KBM-7 (cell line): ENCODE results near the gene MYL4.
"Not testable (repeated sequence)": the region's sequence is repeated elsewhere in the genome, so short reads cannot be mapped to it uniquely, and the experiment has no call there.

ENCODE experiments used
- DNase-seq: peaks from one replicate; pipeline ENCODE4 v3.0.0-alpha.2; 2015
- in situ Hi-C: fragments of 300-500 bp; cut with MboI; formaldehyde crosslinking; loops from 2 replicates; pipeline ENCODE4 v1.14.3; 2020; ENCODE audit warnings: low sequenced_read_pairs, low pct_unique_long_range_greater_than_20kb, mixed read lengths

Gene MYL4

DNA sequence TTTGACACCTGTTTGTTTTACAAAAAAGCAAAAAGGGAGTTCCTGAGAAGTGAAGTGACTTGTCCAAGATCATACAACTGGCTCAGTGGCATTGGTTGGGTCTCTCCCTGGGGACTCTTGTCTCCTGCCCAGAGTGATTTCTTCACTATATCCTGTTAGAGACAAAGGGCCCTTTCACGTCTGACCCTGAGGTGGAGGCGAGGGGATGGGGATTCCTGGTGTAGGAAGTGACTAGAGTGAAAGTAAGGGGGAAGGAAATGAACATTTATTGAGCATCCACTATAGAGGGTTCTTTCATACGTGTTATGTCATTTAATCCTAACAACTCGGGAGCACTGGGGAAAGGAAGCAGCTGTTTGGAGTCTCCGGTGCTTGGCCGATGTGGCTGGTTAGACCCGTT, 53.4 kb downstream of the MYL4 start:
- in situ Hi-C loops, result no loop called here
- no peak for DNase-seq

DNA sequence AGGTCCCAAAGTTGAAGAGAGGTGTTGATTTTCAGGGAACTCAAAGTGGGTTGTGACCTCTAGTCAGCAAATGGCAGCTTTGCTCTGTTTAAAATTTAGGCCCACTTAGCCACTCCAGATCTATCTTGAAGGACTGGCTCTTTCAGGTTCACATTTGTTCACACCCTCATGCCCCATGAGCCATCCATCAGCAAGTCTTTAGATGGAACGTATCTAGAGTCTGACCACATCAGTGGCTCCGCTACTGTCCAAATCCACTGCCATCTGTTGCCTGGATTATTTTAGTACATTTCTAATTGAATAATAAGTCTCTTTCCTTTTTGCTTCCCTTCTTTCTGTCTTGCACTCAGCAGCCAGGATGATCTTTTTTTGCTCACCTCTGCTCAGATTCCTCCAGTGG, 55.0 kb downstream of the MYL4 start:
- no peak for DNase-seq
- in situ Hi-C loops, result no loop called here

DNA sequence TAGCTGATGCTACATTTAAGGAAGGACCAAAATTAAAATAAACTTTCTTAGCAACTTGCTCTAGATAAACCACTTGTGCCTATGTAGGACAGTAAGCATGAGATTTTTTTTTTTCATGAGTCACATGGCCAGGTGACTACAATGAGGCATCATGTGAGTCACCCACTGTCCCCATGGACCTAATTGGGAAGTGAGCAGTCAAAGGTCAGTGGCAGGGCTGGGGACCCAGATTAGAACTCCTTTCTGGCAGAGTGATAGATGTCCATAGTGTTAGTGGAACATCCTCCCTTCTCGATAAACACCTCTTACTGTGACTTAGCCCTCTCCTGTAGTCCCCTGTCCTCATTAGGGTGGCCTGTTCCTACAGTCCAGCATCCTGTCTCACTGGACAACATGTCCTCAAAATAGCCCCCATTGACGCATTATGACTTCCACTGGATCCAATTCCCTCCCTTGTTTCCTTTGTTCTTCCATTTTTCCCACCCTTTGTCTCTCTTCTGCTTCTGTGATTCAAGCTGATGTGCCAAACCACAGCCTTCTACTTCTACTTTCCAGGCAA, 56.9 kb downstream of the MYL4 start:
- DNase-seq, result no peak
- in situ Hi-C loops, result no loop called here

DNA sequence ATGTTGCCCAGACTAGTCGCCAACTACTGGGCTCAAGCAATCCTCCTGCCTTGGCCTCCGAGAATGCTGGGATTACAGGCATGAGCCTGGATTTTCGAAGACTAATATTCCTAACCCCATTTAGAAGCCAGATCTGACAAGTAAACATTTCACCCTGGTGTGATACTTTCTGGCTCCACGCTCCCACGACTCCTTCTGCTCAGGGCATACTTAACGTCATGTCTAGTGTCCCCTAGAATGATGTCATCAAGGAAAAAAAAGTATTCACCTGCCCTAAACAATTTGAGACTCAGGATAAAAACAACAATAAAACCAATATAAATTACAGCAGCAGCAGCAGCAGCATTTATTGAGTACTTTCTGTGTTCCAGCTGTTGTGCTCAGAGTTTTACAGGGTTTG, 57.6 kb downstream of the MYL4 start:
- no peak for DNase-seq
- in situ Hi-C loops, result no loop called here

DNA sequence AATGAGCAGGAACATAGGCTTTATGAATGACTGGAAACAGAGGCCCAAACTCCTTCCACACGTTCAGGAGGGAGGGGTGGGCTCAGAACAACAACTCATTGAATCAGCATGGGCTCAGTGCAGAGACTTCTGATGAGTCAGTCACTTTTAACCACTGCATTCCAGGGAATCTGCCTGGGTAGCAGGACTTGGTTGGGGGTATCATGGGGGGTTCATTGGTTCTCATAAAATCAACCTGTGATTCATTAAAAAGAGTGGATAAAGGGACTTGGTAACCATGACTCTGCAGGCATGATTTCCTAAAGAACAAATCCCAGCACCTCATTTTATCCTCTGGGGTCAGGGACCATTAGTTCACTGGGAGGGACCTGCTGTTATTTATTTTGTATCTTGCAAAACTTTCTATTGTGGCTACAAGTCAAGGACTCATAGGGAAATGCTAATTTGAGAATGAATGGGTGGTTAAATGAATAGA, 58.2 kb downstream of the MYL4 start:
- DNase-seq, result no peak

DNA sequence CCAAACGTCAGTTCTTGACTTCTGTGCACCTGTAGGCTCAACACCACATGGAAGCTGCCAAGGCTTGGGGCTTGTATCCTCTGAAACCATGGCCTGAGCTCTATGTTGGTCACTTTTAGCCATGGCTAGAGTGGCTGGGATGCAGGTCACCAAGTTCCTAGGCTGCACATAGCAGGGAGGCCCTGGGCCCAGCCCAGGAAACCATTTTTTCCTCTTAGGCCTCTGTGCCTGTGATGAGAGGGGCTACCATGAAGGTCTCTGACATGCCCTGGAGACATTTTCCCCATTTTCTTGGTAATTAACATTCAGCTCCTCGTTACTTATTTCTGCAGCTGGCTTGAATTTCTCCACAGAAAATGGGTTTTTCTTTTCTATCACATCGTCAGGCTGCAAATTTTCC, 59.8 kb downstream of the MYL4 start:
- in situ Hi-C loops, DNase-seq: not testable (repeated sequence)

More for the DNA sequence above, 58.2 kb downstream of the MYL4 start:
- in situ Hi-C loops, result no loop called here

DNA sequence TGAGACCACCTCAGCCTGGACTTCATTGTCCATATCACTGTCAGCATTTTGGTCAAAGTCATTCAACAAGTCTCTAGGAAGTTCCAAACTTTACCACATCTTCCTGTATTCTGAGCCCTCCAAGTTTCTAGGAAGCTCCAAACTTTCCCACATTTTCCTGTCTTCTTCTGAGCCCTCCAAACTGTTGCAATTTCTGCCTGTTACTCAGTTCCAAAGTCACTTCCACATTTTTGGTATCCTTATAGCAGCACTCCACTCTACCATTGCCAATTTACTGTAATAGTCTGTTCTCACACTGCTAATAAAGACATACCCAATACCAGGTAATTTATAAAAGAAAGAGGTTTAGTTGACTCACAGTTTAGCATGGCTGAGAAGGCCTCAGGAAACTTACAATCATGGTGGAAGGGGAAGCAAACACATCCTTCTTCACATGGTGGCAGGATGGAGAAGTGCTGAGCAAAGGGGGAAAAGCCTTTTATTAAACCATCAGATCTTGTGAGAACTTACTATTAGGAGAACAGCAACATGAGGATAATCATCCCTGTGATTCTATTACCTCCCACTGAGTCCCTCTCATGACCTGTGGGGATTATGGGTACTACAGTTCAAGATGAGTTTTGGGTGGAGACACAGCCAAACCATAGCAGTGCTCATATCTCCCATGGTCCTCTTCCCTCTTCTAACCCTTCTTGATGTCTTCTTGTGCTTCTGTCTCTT, 60.6 kb downstream of the MYL4 start:
- in situ Hi-C loops, DNase-seq: not testable (repeated sequence)

DNA sequence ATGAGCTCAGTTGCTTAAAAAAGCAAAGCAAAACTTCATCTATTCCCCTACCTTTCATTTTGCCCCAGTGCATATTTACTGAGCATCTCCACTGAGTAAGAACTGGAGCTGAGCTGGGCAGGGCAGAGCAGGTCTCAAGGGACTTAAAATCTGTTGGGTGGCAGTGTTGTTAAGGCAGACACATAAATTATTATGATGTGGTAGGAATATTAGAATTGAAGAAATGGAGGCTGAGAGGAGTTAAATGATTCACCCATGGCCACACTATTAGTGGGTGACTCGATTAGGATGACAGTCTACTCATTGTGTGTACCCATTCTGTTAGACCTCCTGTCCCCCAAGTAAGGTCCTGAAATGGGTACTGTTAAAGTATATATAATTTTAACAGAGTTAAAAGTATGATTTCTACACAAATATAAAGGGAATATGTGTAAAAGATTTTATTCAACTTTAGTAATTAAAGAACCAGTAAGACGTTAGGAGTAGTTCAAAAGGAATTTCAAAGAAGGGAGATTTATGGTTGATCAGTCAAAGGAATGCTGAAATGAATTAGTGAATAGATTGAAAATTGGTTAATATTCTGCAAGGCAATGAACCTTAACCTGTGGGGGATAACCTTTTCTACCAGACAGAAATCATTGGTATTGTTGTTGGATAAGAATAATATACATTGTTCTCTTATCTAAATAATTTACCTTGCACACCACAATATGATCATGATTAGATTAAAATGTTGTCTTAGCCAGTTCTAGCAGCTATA, 62.0 kb downstream of the MYL4 start:
- DNase-seq, result no peak

DNA sequence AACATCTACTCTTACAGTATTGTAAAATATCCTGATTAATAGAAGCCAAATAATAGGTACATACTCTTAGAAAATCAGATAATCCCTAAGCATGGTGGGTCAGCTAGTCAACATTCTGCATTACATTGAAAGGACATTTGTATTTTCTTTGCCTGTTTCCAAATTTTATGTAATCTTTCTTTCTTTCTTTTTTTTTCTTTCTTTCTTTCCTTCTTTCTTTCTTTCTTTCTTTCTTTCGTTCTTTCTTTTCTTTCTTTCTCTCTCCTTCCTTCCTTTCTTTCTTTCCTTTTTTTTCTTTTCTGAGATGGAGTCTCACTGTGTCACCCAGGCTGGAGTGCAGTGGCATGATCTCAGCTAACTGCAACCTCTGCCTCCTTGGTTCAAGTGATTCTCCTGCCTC, 63.3 kb downstream of the MYL4 start:
- DNase-seq, result no peak
- in situ Hi-C loops, result no loop called here

More for the DNA sequence above, 62.0 kb downstream of the MYL4 start:
- in situ Hi-C loops, result no loop called here

DNA sequence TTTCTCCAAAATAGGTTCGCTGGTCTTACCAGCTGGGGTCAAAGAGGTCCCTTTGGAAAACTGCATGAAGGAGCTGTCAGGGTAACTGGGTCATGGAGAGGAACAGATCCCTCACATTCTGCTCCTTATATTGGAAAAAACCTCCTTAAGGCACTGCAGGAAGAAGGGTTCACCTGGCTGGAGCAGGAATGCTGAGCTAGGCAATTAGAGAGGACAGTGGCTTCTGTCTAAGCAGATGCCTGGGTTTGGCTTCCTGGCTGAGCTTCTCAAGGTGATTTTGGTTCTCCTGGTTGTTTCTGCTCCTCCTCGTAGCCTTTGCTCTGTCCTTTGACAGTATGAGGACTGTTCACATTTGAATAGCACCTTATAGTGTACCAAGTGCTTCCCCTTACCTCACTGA, 64.1 kb downstream of the MYL4 start:
- in situ Hi-C loops, result no loop called here
- no peak for DNase-seq
